MM.1S (cell line): ENCODE results near the gene NFIX.

ENCODE experiments used
- CTCF ChIP-seq: fragments of 300-600 bp; sonication (generic); IDR thresholded peaks from 2 replicates; pipeline ENCODE4 v1.5.1; 2016; ENCODE audit warnings: antibody characterized with exemption, low read length, mixed read lengths
- EZH2 ChIP-seq: fragments of 300-600 bp; sonication (generic); optimal IDR thresholded peaks from 2 replicates; pipeline ENCODE3; 2017; ENCODE audit warnings: low read depth, mild to moderate bottlenecking, antibody characterized with exemption, low read length, mixed read lengths
- EZH2phosphoT487 ChIP-seq: fragments of 300-600 bp; sonication (generic); IDR thresholded peaks from 2 replicates; pipeline ENCODE4 v1.6.1; 2018; ENCODE audit warnings: antibody characterized with exemption, low read length

- TF ChIP-seq CTCF (no peak), EZH2 (no peak), EZH2phosphoT487 (no peak)
Observed at GRCh38 chr19:13014921-13015280, 19.6 kb downstream of the NFIX start.
